NT2/D1 (cell line): ENCODE results near the gene GRAMD1B.

Source experiments
- DNase-seq: peaks from one replicate; pipeline ENCODE4 v3.0.0-alpha.2; 2011; ENCODE audit warnings: low read depth, low spot score
- H3K27me3 ChIP-seq: 2 replicates; pipeline ENCODE4 v1.6.0; 2011; ENCODE audit warnings: mild to moderate bottlenecking; ENCODE audit not compliant: insufficient read length, insufficient read depth
- H3K36me3 ChIP-seq: 2 replicates; pipeline ENCODE4 v1.6.1; 2011; ENCODE audit warnings: mild to moderate bottlenecking, low read length, mixed read lengths; ENCODE audit not compliant: insufficient read depth, insufficient read length
- H3K4me1 ChIP-seq: 2 replicates; pipeline ENCODE4 v1.5.1; 2011; ENCODE audit not compliant: insufficient read depth, insufficient read length
- H3K4me3 ChIP-seq: 2 replicates; pipeline ENCODE4 v1.5.1; 2011; ENCODE audit warnings: low read depth; ENCODE audit not compliant: insufficient read length
- H3K9ac ChIP-seq: 2 replicates; pipeline ENCODE4 v1.6.0; 2011; ENCODE audit warnings: low read depth; ENCODE audit not compliant: insufficient read length
- H3K9me3 ChIP-seq: 2 replicates; pipeline ENCODE4 v1.5.1; 2011; ENCODE audit warnings: mild to moderate bottlenecking, low read length; ENCODE audit not compliant: insufficient read depth
- SUZ12 ChIP-seq: IDR thresholded peaks from 2 replicates; pipeline ENCODE4 v1.6.1; 2011; ENCODE audit not compliant: insufficient read length, insufficient read depth; ENCODE audit errors: extremely low read depth
- YY1 ChIP-seq: IDR thresholded peaks from 2 replicates; pipeline ENCODE4 v1.6.1; 2011; ENCODE audit not compliant: insufficient read length, insufficient read depth
- ZNF274 ChIP-seq: IDR thresholded peaks from 2 replicates; pipeline ENCODE4 v1.6.1; 2011; ENCODE audit warnings: mild to moderate bottlenecking, low read depth, low read length

The GRAMD1B gene

GRCh38 chr11:123480882-123481281 is 50.8 kb downstream of the GRAMD1B start:
- Histone ChIP-seq H3K9me3 (no peaks in the 10 kb centered on the region), H3K9ac (no peak overlapping the region), H3K27me3 (no peaks in the 10 kb centered on the region), H3K4me1 (peaks cover 2% of the 10 kb centered on the region), H3K36me3 (no peaks in the 10 kb centered on the region), H3K4me3 (no peak overlapping the region)
- TF ChIP-seq YY1, result no peak
- no peak for TF ChIP-seq ZNF274
- no peak for TF ChIP-seq SUZ12
- no peak for DNase-seq

- Histone ChIP-seq H3K4me1 (peaks cover 2% of the 10 kb centered on the region), H3K9ac (no peak overlapping the region), H3K4me3 (no peak overlapping the region), H3K36me3 (no peaks in the 10 kb centered on the region), H3K27me3 (no peaks in the 10 kb centered on the region), H3K9me3 (no peaks in the 10 kb centered on the region)
- TF ChIP-seq SUZ12 (no peak), ZNF274 (no peak), YY1 (no peak)
- DNase-seq, result no peak
Observed at GRCh38 chr11:123481640-123482039, 51.6 kb downstream of the GRAMD1B start.

GRCh38 chr11:123482218-123482617 is 52.1 kb downstream of the GRAMD1B start:
- no peaks in the 10 kb centered on the region for H3K36me3 ChIP-seq
- no peaks in the 10 kb centered on the region for H3K27me3 ChIP-seq
- peaks cover 2% of the 10 kb centered on the region for H3K4me1 ChIP-seq
- no peak overlapping the region for H3K9ac ChIP-seq
- TF ChIP-seq SUZ12 (no peak), ZNF274 (no peak), YY1 (no peak)
- DNase-seq, result no peak
- H3K9me3 ChIP-seq, result no peaks in the 10 kb centered on the region
- H3K4me3 ChIP-seq, result no peak overlapping the region

GRCh38 chr11:123483058-123483457 is 53.0 kb downstream of the GRAMD1B start:
- TF ChIP-seq YY1 (no peak), SUZ12 (no peak), ZNF274 (no peak)
- Histone ChIP-seq H3K27me3 (no peaks in the 10 kb centered on the region), H3K9ac (no peak overlapping the region), H3K36me3 (no peaks in the 10 kb centered on the region), H3K4me1 (peaks cover 2% of the 10 kb centered on the region), H3K9me3 (no peaks in the 10 kb centered on the region), H3K4me3 (no peak overlapping the region)
- no peak for DNase-seq

- Histone ChIP-seq H3K4me1 (peaks cover 2% of the 10 kb centered on the region), H3K27me3 (no peaks in the 10 kb centered on the region), H3K36me3 (no peaks in the 10 kb centered on the region), H3K9ac (no peak overlapping the region), H3K4me3 (no peak overlapping the region), H3K9me3 (no peaks in the 10 kb centered on the region)
- DNase-seq, result no peak
- TF ChIP-seq SUZ12 (no peak), ZNF274 (no peak), YY1 (no peak)
Observed at GRCh38 chr11:123483466-123483865, 53.4 kb downstream of the GRAMD1B start.

- Histone ChIP-seq H3K36me3 (no peaks in the 10 kb centered on the region), H3K4me1 (peaks cover 2% of the 10 kb centered on the region), H3K9ac (no peak overlapping the region), H3K27me3 (no peaks in the 10 kb centered on the region), H3K4me3 (no peak overlapping the region), H3K9me3 (no peaks in the 10 kb centered on the region)
- TF ChIP-seq YY1 (no peak), SUZ12 (no peak), ZNF274 (no peak)
- DNase-seq, result no peak
Observed at GRCh38 chr11:123484448-123484847, 54.4 kb downstream of the GRAMD1B start.

GRCh38 chr11:123487157-123487744 is 57.2 kb downstream of the GRAMD1B start:
- TF ChIP-seq ZNF274, result no peak
- TF ChIP-seq YY1, result no peak
- TF ChIP-seq SUZ12, result no peak
- no peaks in the 10 kb centered on the region for H3K27me3 ChIP-seq
- no peak overlapping the region for H3K4me3 ChIP-seq
- H3K36me3 ChIP-seq, result no peaks in the 10 kb centered on the region
- no peak overlapping the region for H3K9ac ChIP-seq
- no peak for DNase-seq
- no peaks in the 10 kb centered on the region for H3K9me3 ChIP-seq
- H3K4me1 ChIP-seq, result peaks cover 5% of the 10 kb centered on the region

- H3K4me3 ChIP-seq, result no peak overlapping the region
- no peaks in the 10 kb centered on the region for H3K27me3 ChIP-seq
- TF ChIP-seq YY1 (no peak), SUZ12 (no peak), ZNF274 (no peak)
- H3K4me1 ChIP-seq, result peaks cover 9% of the 10 kb centered on the region
- H3K9ac ChIP-seq, result no peak overlapping the region
- no peaks in the 10 kb centered on the region for H3K36me3 ChIP-seq
- H3K9me3 ChIP-seq, result no peaks in the 10 kb centered on the region
- DNase-seq, result no peak
Observed at GRCh38 chr11:123490527-123490926, 60.5 kb downstream of the GRAMD1B start.
